PC-3 (cell line): ENCODE measurements around the gene SLC6A7. TPM values are rescaled to one million over a fixed set of nuclear protein-coding genes. Genes with fewer than 3 reads are reported as not detected.

ENCODE experiments used
- ATAC-seq: fragments of 200-7000 bp; cut with Tn5 transposase; 2 replicates; pipeline ENCODE4 v1.9.1; 2020; ENCODE audit warnings: mild to moderate bottlenecking, moderate library complexity
- BruUV-seq: library from RNA; stranded (reverse); fragments of 400-500 nt; replicated peaks from 2 replicates; lab custom pipeline; 2021; lab: Mats Ljungman, UMichigan
- CTCF ChIA-PET: fragments of 300-600 bp; sonication (Branson Sonifier 250); formaldehyde crosslinking; loops from one replicate; lab custom pipeline; 2022; ENCODE audit warnings: antibody characterized with exemption; lab: Charles Lee
- POLR2A ChIA-PET: fragments of 300-600 bp; sonication (Branson Sonifier 250); formaldehyde crosslinking; loops from one replicate; lab custom pipeline; 2022; ENCODE audit warnings: antibody characterized with exemption; ENCODE audit not compliant: unreplicated experiment; lab: Charles Lee
- DNase-seq: peaks from one replicate; pipeline ENCODE4 v3.0.0-alpha.2; 2015
- H2AFZ ChIP-seq: fragments of 300-600 bp; sonication (generic); 2 replicates; pipeline ENCODE4 v1.6.0; 2016; ENCODE audit warnings: antibody characterized with exemption, low read length
- H3F3A ChIP-seq: fragments of 300-600 bp; sonication (generic); one replicate; pipeline ENCODE4 v1.6.0; 2017; ENCODE audit warnings: antibody characterized with exemption, low read length, control low read depth, mild to moderate bottlenecking; ENCODE audit not compliant: unreplicated experiment
- H3K27ac ChIP-seq: fragments of 300-600 bp; sonication (generic); 2 replicates; pipeline ENCODE4 v1.5.1; 2016; ENCODE audit warnings: mild to moderate bottlenecking, low read length
- H3K27me3 ChIP-seq: fragments of 300-600 bp; sonication (generic); 2 replicates; pipeline ENCODE4 v1.6.1; 2016; ENCODE audit warnings: low read length, mixed read lengths
- H3K36me3 ChIP-seq: fragments of 300-600 bp; sonication (generic); 2 replicates; pipeline ENCODE4 v1.6.1; 2016; ENCODE audit warnings: low read depth, mixed run types, low read length, mixed read lengths
- H3K4me1 ChIP-seq: fragments of 300-600 bp; sonication (generic); 2 replicates; pipeline ENCODE4 v1.5.1; 2016; ENCODE audit warnings: low read length; ENCODE audit not compliant: insufficient read depth
- H3K4me2 ChIP-seq: fragments of 300-600 bp; sonication (generic); 2 replicates; pipeline ENCODE4 v1.6.0; 2016; ENCODE audit warnings: low read length
- H3K4me3 ChIP-seq: fragments of 300-600 bp; sonication (generic); 2 replicates; pipeline ENCODE4 v1.5.1; 2016; ENCODE audit warnings: mild to moderate bottlenecking, low read length, mixed read lengths
- H3K79me2 ChIP-seq: fragments of 300-600 bp; sonication (generic); 2 replicates; pipeline ENCODE4 v1.6.1; 2017; ENCODE audit warnings: low read length, mixed read lengths
- H3K9ac ChIP-seq: fragments of 300-600 bp; sonication (generic); 2 replicates; pipeline ENCODE4 v1.6.0; 2016; ENCODE audit warnings: mild to moderate bottlenecking, low read length
- H3K9me2 ChIP-seq: fragments of 300-600 bp; sonication (generic); replicated peaks from 2 replicates; pipeline ENCODE4 v1.6.1; 2016; ENCODE audit warnings: mixed run types, low read length, mixed read lengths
- H3K9me3 ChIP-seq: fragments of 300-600 bp; sonication (generic); 2 replicates; pipeline ENCODE4 v1.6.1; 2016; ENCODE audit warnings: low read length, mixed read lengths
- H4K20me1 ChIP-seq: fragments of 300-600 bp; sonication (generic); 2 replicates; pipeline ENCODE4 v1.6.1; 2016; ENCODE audit warnings: low read length, mixed read lengths
- EZH2 ChIP-seq: fragments of 300-600 bp; sonication (generic); IDR thresholded peaks from one replicate; pipeline ENCODE4 v1.6.1; 2017; ENCODE audit warnings: antibody characterized with exemption, mild to moderate bottlenecking, low read length; ENCODE audit not compliant: unreplicated experiment
- EZH2phosphoT487 ChIP-seq: fragments of 300-600 bp; sonication (generic); IDR thresholded peaks from 2 replicates; pipeline ENCODE4 v1.6.1; 2018; ENCODE audit warnings: mild to moderate bottlenecking, antibody characterized with exemption, low read length, borderline replicate concordance
- intact Hi-C: fragments of 100-400 bp; cut with micrococcal nuclease; formaldehyde crosslinking; loops from 2 replicates; pipeline ENCODE4 v1.9.0; 2023
- total RNA-seq: library from RNA; depleted of rRNA; stranded (reverse); fragments of >200 nt; gene quantifications from 2 replicates; pipeline ENCODE4 v1.2.3, GENCODE V29; 2014
- TF ChIP-seq, protein P1 (sequence below): fragments of 300-600 bp; sonication (generic); conservative IDR thresholded peaks from 2 replicates; pipeline ENCODE4 v1.5.1; 2017; ENCODE audit warnings: antibody characterized with exemption, low read depth, mild to moderate bottlenecking, low read length

SLC6A7 gene
- total RNA-seq, 1 experiment from 2014 or later: 0.29 TPM

DNA sequence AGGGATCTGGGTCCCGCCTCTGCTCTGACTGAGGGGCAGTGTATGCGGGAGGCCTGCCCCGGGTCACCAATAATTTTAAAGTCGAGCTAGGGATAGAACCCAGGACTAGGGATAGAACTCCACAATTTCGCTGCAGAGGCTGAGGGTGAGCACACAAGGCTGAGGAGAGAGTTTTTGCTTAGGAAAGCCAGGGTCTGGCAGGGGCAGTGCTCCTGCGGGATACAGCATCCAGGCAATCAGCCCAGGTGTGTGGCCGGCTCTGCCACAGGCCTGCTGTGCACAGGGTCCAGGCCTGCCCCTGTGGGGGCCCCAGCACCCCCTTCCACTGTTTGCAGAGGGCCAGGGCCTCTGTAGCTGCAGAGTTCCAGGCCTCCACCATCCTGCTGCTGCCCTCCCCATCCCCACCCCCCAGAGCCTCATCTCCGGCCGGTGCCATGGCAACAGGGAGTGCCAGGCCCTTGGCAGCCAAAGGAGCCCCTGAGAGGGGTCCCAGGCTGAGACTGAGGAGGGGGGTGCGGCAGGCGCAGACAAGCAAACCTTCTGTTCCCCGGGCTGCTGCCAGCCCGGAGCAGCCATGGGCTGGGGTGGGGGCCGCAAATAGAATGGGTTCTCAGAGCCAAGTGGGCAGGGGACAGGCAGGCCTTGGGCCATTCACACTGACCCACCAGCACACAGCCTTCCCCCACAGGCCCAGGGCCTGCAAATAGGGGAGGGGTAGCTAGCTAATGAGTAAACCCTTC, 42.8 kb upstream of the SLC6A7 start:
- H3K36me3 ChIP-seq: no peaks in the 10 kb centered on the region
- H3K4me3 ChIP-seq: no peak overlapping the region
- ATAC-seq: no peak
- H3K79me2 ChIP-seq: no peaks in the 10 kb centered on the region
- intact Hi-C loops: no loop called here
- TF ChIP-seq, protein P1, sequence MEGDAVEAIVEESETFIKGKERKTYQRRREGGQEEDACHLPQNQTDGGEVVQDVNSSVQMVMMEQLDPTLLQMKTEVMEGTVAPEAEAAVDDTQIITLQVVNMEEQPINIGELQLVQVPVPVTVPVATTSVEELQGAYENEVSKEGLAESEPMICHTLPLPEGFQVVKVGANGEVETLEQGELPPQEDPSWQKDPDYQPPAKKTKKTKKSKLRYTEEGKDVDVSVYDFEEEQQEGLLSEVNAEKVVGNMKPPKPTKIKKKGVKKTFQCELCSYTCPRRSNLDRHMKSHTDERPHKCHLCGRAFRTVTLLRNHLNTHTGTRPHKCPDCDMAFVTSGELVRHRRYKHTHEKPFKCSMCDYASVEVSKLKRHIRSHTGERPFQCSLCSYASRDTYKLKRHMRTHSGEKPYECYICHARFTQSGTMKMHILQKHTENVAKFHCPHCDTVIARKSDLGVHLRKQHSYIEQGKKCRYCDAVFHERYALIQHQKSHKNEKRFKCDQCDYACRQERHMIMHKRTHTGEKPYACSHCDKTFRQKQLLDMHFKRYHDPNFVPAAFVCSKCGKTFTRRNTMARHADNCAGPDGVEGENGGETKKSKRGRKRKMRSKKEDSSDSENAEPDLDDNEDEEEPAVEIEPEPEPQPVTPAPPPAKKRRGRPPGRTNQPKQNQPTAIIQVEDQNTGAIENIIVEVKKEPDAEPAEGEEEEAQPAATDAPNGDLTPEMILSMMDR: no peak
- TF ChIP-seq EZH2phosphoT487 (no peak), EZH2 (no peak)
- H3K9me3 ChIP-seq: no peaks in the 10 kb centered on the region
- POLR2A ChIA-PET: no interaction called here
- no peak overlapping the region for H2AFZ ChIP-seq
- no peak overlapping the region for H3K4me2 ChIP-seq
- no peaks in the 10 kb centered on the region for H3F3A ChIP-seq
- H3K27me3 ChIP-seq: no peaks in the 10 kb centered on the region
- no peak overlapping the region for H3K27ac ChIP-seq
- H3K9ac ChIP-seq: no peak overlapping the region
- CTCF ChIA-PET: no interaction called here
- H4K20me1 ChIP-seq: no peaks in the 10 kb centered on the region
- H3K9me2 ChIP-seq: no peaks in the 10 kb centered on the region
- DNase-seq: no peak
- no TSS peak for BruUV-seq
- peaks cover 9% of the 10 kb centered on the region for H3K4me1 ChIP-seq

DNA sequence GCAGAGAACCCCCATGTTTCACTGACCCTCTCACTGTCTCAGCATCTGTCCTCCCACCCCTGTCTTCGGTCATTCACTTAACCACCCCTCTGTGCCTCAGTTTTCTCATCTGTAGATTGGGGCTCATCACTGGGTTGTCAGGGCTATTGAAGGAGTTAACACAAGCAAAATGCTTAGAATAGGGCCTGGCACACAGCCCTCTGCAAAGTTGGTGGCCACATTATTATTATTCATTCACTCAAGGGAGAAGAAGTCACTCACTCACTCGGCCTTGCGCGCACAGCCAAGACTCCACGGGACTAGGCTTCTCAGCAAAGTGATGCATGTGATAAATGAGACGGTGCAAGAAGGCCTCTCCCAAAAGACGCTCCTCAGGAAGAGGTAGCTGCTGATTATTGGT, 42.2 kb upstream of the SLC6A7 start:
- Histone ChIP-seq H3K4me3 (no peak overlapping the region), H2AFZ (no peak overlapping the region), H3K4me2 (no peak overlapping the region), H3K9me2 (no peaks in the 10 kb centered on the region), H3F3A (no peaks in the 10 kb centered on the region), H3K36me3 (no peaks in the 10 kb centered on the region), H3K9me3 (no peaks in the 10 kb centered on the region), H3K9ac (no peak overlapping the region), H4K20me1 (no peaks in the 10 kb centered on the region), H3K79me2 (no peaks in the 10 kb centered on the region), H3K4me1 (peaks cover 9% of the 10 kb centered on the region), H3K27ac (no peak overlapping the region), H3K27me3 (no peaks in the 10 kb centered on the region)
- ChIA-PET CTCF (no interaction called here), POLR2A (no interaction called here)
- intact Hi-C loops: no loop called here
- BruUV-seq: no TSS peak
- DNase-seq (no peak), ATAC-seq (no peak)
- no peak for TF ChIP-seq EZH2
- no peak for TF ChIP-seq EZH2phosphoT487
- TF ChIP-seq, protein P1: no peak
